Effector CD4-positive, alpha-beta T cell (primary cell): ENCODE results near the gene TNFRSF14.
"Not testable (repeated sequence)": the region's sequence is repeated elsewhere in the genome, so short reads cannot be mapped to it uniquely, and the experiment has no call there.

Experiments
- DNase-seq: peaks from one replicate; pipeline ENCODE4 v3.0.0-alpha.2; 2020

Gene TNFRSF14

DNA sequence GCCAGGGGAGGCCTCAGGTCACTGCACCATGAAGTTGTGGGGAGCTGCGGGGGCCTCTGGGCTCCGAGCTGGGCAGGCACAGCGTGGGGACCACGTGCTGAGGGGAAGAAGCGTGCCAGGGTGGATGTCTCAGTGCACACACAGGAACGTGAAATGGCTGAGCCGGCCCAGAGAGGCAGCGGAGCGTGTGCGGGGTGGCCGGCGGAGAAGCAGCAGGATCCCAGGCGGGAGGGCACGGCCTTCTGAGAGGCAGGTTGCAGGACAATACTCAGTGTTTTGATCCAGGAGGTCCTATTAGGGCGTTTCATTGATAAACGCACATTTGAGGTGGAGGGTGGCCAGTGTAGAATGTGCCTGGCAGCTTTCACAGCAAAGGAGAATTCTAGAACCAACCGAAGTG, 12.9 kb downstream of the TNFRSF14 start:
- DNase-seq = no peak

DNA sequence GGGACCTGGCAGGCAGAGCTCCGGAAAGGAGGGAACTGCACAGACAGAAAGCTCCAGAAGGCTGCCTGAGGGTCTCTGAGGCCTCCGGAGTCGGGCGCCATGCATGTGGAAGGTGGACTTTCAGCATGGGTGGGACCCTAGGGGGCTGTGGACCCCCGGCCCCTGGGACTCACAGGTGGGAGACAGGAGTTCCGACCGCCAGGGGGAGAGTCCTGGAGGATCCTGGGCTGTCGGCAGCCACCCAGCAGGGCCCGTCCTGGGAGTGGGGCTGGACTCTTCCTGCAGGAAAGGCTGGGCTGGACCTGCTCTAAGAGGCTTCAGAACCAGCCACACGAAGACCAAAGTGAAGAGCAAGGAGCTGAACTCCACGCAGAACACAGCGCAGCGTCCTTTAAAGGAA, 13.5 kb downstream of the TNFRSF14 start:
- DNase-seq = not testable (repeated sequence)

DNA sequence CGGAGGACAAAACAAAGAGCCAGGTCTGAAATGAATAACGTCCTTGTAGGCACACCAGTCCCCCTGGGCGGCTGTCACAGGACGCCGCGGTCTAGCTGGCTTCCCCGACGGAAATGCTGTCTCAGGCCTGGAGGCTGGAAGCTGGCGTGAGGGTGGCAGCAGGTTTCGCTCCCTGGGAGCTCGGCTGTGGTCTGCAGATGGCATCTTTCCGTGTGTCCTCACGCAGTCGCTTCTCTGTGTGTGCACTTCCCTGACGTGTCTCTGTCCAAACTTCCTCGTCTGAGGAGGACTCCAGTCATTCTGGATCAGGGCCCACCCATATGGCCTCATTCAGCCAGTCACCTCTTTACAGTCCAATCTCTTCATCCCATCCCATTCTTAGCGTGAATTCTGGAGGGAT, 14.2 kb downstream of the TNFRSF14 start:
- no peak for DNase-seq

DNA sequence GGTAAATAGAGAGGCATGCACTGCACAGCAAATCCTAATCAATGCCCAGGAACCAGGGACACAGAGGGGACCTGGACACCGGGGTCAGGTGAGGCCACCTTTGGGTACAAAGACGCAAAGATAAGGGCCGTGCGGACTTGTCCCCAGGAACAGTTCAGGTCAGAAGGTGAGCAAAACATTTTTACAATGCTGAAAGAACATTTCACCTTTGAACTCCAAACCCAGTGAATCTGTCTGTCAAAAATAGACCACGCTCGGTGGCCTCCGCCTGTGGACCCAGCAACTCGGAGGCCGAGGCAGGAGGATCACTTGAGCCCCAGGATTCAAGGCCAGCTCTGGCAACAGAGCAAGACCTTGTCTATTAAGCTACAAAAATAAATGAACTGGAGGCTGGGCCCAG, 15.2 kb downstream of the TNFRSF14 start:
- no peak for DNase-seq

DNA sequence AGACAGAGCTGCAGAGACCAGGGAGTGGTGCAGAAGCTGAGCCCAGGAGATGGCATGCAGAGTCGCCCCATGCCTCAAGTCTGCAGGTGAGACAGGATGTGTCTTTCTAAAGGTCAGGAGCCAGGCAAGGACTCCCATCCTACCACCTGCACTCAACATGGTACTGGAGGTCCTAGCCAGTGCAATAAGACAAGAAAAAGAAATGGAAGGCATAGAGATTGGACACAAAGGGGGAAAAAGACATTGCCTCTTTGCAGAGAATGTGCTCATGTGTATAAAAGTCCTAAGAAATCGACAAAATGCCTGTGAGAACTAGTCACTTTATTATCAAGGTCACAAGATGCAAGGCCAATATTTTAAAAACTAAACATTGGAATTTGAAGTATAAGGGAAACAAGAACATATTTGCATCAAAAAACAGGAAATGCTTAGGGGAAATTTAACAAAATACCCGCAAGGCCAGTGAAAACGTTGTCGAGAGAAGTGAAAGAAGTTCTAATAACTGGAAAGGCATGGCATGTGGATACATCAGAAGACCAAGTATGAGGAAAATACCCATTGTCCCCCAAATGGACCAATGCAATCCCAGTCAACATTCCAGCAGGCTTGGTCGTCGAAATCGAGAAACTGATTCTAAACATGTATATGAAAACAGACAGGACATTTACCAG, 17.2 kb downstream of the TNFRSF14 start:
- DNase-seq = no peak

DNA sequence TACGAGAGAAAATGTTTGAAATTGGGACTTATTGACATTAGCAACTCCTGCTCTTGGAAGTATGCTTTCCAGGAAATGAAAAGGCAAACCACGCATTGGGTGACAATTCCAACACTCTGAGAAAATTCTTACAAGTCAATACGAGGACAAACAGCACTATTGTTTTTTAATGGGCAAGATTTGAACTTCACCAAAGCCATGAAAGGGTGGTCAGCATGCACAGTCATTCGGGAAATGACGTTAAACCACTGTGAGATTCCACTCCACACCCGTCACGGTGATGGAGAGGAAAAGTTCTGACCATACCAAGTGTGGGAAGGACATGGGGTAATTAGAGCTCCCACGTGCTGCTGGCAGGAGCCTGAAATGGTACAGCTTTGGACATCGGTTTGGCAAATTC, 18.2 kb downstream of the TNFRSF14 start:
- DNase-seq = no peak

DNA sequence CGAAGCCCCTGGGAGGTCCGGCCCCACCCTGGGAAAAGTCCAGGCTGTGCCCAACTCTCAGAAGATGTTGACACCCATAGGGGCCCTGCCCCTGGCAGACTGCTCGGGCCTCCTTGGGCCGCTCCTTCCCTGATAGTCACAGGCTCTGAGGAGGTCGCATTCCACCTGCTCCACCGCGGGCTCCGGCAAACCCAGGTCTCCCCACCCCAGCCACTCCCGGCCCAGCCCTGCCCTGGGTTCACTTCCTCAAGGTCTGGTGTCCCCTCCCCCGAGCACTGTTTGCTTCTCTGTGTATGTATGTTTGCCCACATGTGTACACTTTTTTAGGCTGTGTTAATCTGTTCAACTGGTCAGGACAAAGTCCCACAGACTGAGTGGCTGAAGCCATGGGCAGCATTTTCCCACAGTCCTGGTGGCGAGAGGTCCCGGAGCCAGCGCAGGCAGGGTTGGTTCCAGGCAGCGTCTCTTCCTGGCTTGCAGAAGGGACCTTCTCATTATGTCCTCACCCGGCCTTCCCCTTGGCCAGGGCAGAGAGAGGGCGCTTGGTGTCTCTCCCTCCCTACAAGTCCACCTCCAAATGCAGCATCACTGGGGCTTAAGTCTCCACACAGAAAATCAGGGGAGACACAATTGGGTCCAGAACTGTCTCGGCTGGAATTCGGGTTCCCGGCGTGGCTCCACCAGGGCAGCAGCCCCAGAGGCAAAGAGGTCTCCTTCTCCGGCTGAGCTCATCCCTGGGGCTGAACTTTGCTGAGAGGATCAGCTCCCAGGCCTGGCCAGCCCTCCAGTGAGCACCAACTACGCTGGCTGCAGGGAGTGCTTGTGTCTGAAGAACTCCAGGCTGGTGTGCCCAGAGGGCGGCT, 19.9 kb downstream of the TNFRSF14 start:
- DNase-seq = no peak

DNA sequence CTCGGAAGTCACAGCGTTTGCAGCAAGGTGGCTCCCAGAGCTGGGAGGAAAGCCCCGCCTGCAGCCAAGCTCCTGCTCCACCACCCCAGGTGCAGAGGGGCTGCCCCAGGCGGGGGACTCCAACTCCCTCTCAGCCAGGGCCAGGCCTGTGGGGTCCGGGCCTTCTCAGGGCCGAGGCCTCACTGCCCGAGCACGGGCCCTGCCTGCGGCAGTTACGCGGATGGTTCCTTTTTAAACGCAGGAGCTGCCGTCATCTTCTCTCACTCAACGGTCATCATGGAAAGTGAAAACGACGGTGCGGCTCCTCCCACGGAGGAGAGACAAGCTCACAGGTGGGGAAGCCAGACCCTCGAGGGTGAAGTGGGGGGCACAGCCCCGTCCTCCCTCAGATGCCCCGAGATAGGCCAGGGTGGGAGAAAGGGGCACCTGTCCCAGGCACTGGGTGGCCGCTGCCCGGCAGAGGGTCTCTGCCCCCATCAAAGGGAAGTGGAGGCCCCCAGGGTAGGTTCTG, 21.4 kb downstream of the TNFRSF14 start:
- not testable (repeated sequence) for DNase-seq

DNA sequence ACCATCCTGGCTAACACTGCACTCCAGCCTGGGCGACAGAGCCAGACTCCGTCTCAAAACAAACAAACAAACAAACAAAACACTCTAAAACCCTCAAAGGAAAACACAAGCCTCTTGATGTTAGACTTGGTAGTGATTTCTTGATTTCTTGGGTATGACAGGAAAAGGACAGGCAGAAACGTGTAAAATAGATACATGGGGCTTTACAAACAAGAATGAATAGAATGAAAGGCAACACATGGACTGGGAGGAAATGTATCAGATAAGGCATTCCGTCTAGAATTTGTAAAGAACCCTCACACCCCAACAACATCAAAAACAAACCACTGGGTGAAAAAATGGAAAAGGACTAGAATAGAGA, 22.6 kb downstream of the TNFRSF14 start:
- no peak for DNase-seq

DNA sequence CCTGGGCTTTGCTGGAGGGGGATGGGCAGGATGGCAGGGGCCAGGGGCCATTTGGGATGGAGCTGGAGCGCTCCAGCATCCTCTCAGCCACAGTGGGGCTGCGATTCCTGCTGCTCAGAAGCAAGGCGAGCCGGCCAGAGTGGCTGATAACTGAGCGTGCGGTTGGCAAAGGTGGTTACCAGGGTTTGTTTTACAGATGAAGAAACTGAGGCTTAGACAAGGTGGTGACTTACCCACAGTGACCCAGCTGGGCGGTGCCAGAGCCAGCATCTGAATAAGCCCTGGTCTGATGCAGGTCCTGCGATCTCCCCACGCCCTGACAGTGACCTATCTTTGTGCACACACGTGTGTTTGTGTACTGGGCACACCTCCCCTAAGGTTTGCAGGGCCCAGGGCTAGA, 24.5 kb downstream of the TNFRSF14 start:
- DNase-seq = no peak

DNA sequence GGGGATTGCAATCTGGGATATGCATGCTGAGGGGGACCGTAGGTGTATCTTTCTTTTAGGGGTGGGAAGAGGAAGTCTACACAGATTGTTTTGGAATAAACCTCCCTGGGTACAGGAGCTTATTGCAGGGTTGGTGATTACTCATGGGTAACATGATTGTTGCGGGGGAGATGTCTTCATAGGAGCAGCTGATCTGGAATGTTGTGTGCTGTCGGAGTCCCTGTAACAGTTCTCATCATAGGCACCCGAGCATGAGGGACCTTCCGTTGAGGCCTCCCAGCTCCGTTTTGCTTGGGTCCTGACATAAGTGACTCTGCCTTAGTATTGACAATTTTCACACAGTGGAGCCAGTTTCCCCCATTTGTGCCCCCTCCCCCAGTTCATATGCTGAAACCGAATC, 26.2 kb downstream of the TNFRSF14 start:
- DNase-seq = no peak

DNA sequence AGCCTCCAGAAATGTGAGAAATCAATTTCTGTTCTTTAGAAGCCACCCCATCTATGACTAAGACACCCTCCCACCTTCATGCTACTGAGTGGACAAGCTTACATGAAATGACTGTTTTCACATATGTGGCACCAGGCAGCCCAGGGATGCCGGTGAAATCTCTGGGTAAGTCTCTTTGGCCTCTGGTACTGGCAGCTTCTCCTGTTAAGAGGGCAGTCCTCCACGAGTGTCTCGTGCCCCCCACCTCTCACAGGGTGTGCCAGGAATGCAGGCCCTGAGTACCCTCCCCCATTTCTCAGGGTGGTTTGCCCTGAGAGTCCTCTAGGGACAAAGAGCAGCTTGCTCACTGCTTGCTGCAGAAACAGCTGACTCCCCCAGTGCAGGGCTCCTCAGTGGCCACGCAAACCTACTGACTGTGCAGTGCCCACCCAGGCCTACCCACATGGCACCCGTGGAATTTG, 27.2 kb downstream of the TNFRSF14 start:
- no peak for DNase-seq

DNA sequence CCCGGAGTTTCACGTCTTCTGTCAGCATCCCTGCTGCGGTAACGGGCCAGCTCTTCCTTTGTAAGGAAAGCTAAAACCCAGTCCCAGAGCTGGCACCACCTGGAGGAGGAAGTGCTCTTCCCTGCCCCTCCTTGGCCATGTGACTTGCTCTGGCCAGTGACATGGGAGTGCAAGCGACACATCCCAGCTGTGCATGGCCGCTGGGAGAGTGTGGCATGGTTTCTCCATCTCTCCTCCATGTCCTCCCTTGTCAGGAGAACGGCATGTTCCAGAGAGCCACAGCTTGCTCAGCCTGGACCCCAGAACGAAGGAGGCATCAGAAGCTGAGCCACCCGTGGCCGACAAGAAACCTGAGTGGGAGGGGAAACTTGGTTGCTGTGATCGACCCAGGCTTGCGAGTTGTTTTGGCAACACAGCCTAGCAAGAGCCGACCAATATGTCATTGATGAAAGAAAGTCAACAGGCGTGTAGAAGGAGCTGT, 27.7 kb downstream of the TNFRSF14 start:
- DNase-seq = peak; percentile 51

DNA sequence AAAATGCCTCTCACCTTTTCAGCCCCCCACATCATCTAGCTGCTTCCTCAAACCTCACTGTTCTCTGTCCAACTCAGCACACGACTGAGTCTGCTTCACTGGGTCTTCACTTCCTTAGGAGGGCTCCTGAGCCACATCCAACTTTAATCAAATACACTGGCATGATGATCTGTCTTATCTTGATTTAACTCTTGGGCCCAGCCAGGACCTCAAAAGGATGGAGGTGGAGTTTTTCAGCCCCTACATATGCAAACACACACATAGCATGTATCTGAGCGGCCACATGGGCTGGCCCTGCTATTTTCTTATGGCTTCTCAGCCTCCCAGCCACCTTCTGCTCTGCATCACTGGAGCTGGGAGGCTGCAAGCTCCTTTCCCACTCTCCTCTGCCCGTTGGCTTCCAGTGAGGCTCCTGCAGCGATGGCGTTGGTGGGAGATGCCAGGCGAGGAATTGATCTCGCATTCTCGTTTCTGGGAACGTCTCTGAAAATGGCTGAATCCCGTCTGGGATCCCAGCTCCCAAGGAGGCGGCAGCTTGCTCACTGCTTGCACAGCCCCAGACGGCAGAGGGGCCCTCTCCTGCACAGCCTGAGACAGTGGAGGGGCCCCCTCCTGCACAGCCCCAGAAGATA, 28.6 kb downstream of the TNFRSF14 start:
- no peak for DNase-seq

DNA sequence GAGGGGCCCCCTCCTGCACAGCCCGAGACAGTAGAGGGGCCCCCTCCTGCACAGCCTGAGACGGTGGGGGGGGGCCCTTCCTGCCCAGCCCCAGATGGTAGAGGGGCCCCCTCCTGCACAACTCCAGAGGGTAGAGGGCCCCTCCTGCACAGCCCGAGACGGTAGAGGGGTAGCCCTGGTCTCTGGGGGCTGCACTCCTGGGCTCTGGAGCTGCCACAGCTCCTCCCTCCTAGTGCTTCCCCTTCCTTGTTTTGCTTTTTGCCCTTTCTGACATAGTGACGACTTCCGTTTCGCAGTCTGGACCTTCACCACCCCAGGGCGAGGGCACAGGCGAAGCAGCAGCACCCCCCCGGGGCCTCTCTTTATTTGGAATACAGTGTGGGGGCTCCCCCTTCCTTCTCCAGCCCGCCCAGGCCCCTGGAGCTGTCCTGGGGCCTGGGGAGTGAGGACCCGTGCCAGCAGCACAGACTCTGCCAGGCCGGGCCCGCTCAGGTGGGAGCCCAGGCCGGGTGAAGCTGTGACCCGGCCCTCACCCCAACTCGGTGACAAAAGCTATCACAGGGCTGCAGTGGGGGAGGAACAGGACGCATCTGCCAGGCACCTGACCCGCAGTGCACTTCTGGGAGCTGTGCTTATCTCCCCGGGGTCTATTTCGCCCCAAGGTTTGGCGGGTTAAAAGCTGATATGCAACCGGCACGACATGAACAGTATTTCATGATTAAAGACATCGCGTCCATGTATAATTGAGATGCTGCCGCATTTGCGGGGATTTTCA, 29.3 kb downstream of the TNFRSF14 start:
- peak; percentile 65 for DNase-seq

DNA sequence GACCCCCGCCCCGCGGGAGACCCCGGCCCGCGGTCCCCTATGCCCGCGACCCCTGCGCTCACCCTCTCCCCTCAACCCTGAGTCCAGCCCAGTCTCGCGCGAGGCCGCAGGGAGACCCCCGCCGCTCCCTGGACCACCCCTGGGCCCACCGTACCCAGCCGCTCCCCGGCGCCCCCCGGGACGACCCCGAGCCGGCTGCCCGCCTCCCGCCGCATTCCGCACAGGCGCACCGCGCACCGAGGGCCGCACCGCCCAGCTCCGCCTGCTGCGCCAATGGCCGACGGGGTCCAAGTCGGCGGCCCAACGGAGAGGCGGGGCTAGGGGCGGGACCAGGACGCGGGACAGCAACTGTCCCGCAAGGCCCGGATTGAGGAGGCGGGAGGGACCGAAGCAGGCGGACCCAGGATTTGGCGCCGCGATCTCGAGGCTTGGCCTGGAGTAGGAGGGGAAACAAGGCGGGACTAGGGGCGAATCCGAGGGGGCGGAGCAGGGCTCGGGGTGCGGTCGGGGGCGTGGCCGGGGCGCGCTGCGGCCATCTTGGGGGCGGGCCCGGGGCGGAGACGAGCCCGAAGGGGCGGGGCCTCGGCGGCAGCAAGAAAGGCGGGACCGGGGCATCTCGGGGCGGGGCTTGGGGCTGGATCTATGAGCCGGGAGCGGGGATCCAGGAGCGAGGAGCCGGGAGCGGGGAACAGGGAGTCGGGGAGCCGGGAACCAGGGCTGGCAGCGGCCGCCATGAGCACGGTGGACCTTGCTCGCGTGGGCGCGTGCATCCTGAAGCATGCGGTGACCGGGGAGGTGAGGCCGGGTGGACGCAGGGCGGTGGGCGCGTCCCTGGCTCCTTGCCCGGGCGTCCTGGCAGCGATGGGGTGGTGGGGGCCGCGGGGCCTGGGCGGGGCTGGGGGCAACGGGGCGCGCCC, 30.2 kb downstream of the TNFRSF14 start, which contains the start of gene PRXL2B:
Gene PRXL2B, plus strand, starts transcription at position 624 of the 917 bp plus-strand sequence. Its CDS starts 109 bp downstream, at position 733.
- peak; percentile 96 for DNase-seq

DNA sequence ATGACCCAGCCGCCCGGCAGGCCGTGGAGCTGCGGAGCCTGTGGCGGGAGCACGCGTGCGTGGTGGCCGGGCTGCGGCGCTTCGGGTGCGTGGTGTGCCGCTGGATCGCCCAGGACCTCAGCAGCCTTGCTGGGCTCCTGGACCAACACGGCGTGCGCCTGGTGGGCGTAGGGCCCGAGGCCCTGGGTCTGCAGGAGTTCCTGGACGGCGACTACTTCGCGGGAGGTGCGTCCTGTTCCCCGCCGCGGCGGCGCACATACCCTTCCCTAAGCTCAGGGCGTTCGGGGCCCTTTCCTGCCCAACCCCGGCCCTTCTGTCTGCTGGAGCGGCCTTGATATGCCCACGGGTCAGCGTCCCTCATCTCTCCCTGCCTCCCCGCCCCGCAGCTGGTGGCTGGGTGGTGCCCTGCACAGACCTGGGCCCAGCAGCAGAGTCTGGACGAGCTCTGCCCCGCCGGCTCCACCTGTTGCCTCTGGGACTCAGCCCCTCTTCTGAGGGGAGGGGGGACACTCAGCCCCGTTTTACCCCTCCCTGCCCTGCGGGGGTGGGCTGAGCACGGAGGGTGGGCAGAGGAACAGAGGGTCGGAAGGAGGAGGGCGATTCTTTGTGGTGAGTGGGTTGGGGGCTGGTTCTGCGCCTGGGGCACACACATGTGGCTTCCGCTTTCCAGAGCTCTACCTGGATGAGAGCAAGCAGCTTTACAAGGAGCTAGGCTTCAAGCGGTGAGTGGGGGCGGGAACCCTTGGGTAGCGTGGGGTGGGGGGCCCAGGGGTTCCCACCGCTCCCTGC, 31.1 kb downstream of the TNFRSF14 start:
- no peak for DNase-seq

DNA sequence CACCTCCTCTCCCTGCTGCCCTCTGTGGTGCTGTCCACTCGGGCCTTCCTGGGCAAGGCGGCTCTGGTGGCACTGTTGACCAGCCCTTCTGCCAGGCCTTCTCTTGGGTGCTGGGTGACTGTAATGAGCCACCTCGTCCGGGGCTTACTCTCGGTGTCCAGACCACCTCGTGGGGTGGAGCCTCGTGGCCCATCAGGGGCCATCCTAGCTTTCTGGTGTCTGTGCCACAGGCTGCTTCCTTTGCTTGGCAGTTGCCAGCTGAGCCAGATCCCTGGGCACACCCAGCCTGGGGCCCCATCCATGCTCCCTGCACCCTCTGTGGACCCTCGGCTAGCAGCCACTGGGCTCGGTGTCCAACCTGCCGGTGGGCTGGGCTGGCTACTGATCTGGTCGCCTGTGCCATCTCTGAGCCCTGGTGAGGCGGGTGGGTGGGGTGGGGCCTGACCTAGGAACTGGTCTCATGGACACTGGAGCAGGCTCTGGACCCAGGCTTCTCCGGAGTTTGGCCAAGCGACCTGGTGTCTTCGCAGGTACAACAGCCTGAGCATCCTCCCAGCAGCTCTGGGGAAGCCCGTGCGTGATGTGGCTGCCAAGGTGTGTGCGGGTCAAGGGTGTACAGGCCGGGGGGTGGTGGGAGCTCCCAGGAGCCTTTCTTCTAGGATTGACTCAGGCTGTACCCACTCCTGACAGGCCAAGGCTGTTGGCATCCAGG, 31.8 kb downstream of the TNFRSF14 start:
- DNase-seq = no peak

DNA sequence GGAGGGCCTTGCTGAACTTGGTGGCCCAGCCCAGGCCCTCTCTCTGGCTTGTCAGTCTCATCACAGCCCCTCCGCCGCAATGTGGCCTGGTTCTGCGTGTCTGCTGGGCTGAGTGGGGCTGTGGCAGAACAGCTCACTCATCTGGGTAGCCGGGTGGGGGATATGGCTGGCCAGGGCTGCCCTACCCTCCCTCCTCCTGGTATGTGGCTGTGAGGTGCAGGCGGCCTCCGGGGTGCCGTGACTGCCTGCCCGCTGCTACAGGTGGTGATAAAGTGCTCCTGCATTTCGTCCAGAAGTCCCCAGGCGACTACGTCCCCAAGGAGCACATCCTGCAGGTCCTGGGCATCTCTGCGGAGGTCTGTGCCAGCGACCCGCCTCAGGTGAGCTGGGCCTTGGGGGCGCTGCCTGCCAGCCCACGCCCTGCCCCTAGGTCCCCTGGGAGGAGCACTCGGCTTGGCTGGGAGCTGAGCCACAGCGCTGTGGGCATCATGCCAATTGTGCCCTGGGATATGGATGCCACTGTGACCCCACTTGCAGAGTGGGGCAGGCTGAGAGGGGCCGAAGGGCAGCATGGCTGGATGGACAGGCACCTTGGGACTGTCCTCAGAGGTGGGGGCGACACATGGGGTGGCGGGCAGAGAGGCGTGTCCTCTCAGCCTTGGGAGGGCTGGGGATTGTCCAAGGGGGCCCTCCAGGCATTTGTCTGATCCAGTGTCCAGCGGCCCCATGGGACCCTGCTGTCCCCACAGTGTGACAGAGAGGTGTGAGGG, 32.7 kb downstream of the TNFRSF14 start:
- no peak for DNase-seq
